Nephron progenitor cell (in vitro differentiated cells): ENCODE measurements around the gene SDK2.

Experiments
- DNase-seq: peaks from one replicate; pipeline ENCODE4 v3.0.0; 2021
- H3K27ac Mint-ChIP-seq: 2 replicates; pipeline ENCODE4 v1.8.0; 2021; ENCODE audit warnings: mild to moderate bottlenecking, moderate library complexity, mixed read lengths
- H3K27me3 Mint-ChIP-seq: 2 replicates; pipeline ENCODE4 v1.8.0; 2021; ENCODE audit warnings: mild to moderate bottlenecking, low read depth, mixed read lengths; ENCODE audit not compliant: poor library complexity
- H3K36me3 Mint-ChIP-seq: 2 replicates; pipeline ENCODE4 v1.8.0; 2021; ENCODE audit warnings: low read depth, mixed read lengths
- H3K4me1 Mint-ChIP-seq: 2 replicates; pipeline ENCODE4 v1.8.0; 2021; ENCODE audit warnings: mixed read lengths
- H3K4me3 Mint-ChIP-seq: 2 replicates; pipeline ENCODE4 v1.8.0; 2021; ENCODE audit warnings: mild to moderate bottlenecking, moderate library complexity, mixed read lengths
- H3K9me3 Mint-ChIP-seq: 2 replicates; pipeline ENCODE4 v1.8.0; 2021; ENCODE audit warnings: mild to moderate bottlenecking, moderate library complexity, mixed read lengths
- CTCF ChIP-seq: fragments of 200-600 bp; sonication (generic); IDR thresholded peaks from 2 replicates; pipeline ENCODE4 v1.5.0; 2021; ENCODE audit warnings: antibody characterized with exemption

The SDK2 gene

GRCh38 chr17:73365906-73366623 is 278.2 kb downstream of the SDK2 start:
- no peak for DNase-seq
- peaks cover 58% of the 10 kb centered on the region for H3K4me1 Mint-ChIP-seq
- TF ChIP-seq CTCF: no peak
- peak overlapping the region; percentile 14 for H3K4me3 Mint-ChIP-seq
- peaks cover 5% of the 10 kb centered on the region for H3K36me3 Mint-ChIP-seq
- no peaks in the 10 kb centered on the region for H3K9me3 Mint-ChIP-seq
- peaks cover 20% of the 10 kb centered on the region for H3K27me3 Mint-ChIP-seq
- no peak overlapping the region for H3K27ac Mint-ChIP-seq

GRCh38 chr17:73365301-73365874 is 278.9 kb downstream of the SDK2 start:
- no peak for DNase-seq
- peaks cover 5% of the 10 kb centered on the region for H3K36me3 Mint-ChIP-seq
- H3K27me3 Mint-ChIP-seq: peaks cover 16% of the 10 kb centered on the region
- no peak for TF ChIP-seq CTCF
- peak overlapping the region; percentile 26 for H3K4me3 Mint-ChIP-seq
- peaks cover 65% of the 10 kb centered on the region for H3K4me1 Mint-ChIP-seq
- no peaks in the 10 kb centered on the region for H3K9me3 Mint-ChIP-seq
- H3K27ac Mint-ChIP-seq: no peak overlapping the region

GRCh38 chr17:73364155-73364522 is 280.1 kb downstream of the SDK2 start:
- no peak overlapping the region for H3K27ac Mint-ChIP-seq
- H3K27me3 Mint-ChIP-seq: peaks cover 16% of the 10 kb centered on the region
- TF ChIP-seq CTCF: no peak
- H3K4me3 Mint-ChIP-seq: no peak overlapping the region
- no peaks in the 10 kb centered on the region for H3K9me3 Mint-ChIP-seq
- H3K4me1 Mint-ChIP-seq: peaks cover 72% of the 10 kb centered on the region
- DNase-seq: no peak
- H3K36me3 Mint-ChIP-seq: peaks cover 5% of the 10 kb centered on the region

GRCh38 chr17:73363442-73364154 is 280.6 kb downstream of the SDK2 start:
- Mint-ChIP-seq H3K9me3 (no peaks in the 10 kb centered on the region), H3K36me3 (peaks cover 5% of the 10 kb centered on the region), H3K27ac (no peak overlapping the region), H3K4me1 (peaks cover 73% of the 10 kb centered on the region), H3K27me3 (peaks cover 16% of the 10 kb centered on the region), H3K4me3 (no peak overlapping the region)
- no peak for TF ChIP-seq CTCF
- no peak for DNase-seq

GRCh38 chr17:73362697-73363096 is 281.5 kb downstream of the SDK2 start:
- DNase-seq: no peak
- no peak for TF ChIP-seq CTCF
- Mint-ChIP-seq H3K4me1 (peaks cover 73% of the 10 kb centered on the region), H3K9me3 (no peaks in the 10 kb centered on the region), H3K36me3 (peaks cover 5% of the 10 kb centered on the region), H3K27ac (no peak overlapping the region), H3K4me3 (no peak overlapping the region), H3K27me3 (peaks cover 13% of the 10 kb centered on the region)
